GM21447 (cell line): ENCODE results near the gene ALDH16A1.

Source experiments
- ATAC-seq: cut with Tn5 transposase; IDR thresholded peaks from one replicate; pipeline ENCODE4 v1.9.1; 2021; ENCODE audit not compliant: unreplicated experiment

Gene ALDH16A1

DNA sequence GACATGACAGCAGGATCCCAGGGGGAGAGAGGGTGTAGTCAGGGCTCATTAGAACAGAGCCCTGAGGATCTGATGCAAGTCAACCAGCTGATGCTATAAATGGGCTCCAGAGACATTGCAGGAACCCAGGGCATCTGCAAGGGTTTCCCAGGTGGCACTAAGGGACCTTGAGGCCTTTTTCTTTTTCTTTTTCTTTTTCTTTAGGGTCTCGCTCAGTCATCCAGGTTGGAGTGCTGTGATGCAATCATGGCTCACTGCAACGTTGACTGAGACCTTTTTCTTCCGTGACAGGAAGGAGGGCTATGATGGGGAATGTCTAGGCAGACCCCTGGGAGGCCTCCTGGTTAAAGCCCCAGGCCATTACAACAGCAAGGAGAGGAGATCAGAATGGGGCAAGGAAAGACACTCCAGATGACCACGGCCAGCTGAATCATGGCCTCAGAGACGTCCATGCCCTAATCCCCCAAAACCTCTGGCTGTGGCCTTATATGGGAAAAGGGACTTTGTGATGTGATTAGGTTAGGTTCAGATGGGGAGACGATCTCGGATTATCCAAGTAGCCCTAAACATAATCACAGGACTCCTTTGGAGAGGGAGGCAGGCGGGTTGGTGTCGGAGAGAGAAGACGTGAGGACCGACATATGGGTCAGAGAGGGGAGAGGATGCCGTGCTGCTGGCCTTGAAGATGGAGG is 54.9 kb downstream of the ALDH16A1 start:
- ATAC-seq: no peak

DNA sequence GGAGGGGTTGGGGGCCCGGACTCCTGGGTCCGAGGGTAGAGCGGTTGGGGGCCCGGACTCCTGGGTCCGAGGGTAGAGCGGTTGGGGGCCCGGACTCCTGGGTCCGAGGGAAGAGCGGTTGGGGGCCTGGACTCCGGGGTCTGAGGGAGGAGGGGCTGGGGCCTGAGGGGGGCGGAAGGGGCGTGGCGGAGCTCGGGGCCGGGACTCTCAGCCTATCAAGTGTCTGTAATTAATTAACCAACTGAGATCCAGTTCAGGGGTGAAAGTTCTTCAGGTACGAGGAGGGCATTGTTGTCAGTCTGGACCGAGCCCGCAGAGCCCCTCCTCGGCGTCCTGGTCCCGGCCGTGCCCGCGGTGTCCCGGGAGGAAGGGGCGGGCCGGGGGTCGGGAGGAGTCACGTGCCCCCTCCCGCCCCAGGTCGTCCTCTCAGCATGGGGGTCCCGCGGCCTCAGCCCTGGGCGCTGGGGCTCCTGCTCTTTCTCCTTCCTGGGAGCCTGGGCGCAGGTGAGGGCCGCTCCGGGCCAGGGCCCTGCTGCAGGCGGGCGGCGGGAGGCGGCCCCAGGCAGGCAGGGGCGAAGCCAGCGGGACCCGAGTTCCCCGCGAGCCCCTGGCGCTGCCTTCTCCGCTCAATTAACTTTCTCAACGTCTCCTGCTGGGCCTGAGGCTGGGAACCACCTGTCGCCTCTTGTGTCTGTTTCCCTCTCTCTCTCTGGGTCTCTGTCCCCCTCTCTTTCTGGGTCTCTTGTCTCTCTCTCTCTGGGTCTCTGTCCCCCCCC is 60.1 kb downstream of the ALDH16A1 start:
- ATAC-seq: no peak

DNA sequence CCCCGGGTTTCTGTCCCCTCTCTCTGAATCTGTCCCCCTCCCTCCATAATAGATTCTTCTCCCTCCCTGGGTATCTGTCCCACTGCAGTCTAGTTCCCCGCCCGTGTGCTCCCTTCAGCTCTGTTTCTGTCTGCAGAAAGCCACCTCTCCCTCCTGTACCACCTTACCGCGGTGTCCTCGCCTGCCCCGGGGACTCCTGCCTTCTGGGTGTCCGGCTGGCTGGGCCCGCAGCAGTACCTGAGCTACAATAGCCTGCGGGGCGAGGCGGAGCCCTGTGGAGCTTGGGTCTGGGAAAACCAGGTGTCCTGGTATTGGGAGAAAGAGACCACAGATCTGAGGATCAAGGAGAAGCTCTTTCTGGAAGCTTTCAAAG is 60.7 kb downstream of the ALDH16A1 start:
- no peak for ATAC-seq

DNA sequence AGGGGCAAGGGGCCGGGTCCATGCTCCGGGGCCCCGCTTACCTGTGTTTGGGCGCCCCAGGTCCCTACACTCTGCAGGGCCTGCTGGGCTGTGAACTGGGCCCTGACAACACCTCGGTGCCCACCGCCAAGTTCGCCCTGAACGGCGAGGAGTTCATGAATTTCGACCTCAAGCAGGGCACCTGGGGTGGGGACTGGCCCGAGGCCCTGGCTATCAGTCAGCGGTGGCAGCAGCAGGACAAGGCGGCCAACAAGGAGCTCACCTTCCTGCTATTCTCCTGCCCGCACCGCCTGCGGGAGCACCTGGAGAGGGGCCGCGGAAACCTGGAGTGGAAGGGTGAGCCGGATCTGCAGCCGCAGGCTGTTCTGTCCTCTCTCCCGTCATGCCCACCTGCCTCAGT is 61.1 kb downstream of the ALDH16A1 start:
- no peak for ATAC-seq

DNA sequence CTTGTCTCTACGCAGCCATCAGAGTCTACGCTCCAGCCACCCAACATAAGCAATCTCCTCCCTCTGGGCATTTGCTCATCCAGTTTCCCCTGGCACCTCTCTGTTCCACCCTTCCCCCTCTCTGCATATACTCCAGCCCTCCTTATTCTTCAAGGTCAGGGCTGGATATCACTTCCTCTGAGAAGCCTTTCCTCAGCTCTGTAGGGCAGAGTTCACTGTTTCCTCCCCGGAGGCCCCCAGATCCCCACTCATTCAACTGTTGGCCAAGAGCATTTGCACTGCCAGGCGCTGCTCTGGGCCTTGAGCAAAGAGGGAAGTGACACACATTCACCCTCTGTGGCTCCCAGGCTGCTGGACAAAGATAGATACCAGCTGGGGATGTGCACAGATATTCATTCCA is 62.7 kb downstream of the ALDH16A1 start:
- ATAC-seq: no peak

DNA sequence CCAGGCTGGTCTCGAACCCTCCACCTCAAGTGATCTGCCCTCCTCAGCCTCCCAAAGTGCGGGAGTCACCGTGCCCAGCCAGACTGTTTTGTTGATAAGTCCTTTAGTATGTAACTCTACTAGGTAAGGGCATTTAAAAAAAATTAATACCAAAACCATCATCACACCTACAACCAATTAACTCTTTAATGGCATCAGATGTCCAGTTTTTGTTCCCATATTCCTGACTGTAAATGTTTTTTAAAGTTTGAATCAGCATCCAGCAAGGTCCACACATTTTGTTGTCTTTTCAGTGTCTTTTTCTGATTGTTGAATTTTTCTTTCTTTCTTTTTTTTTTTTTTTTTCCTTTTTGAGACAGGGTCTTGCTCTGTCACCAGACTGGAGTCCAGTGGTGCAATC is 65.0 kb downstream of the ALDH16A1 start:
- no peak for ATAC-seq
